Measurements from ENCODE around the gene HCRTR1.
"Not testable (repeated sequence)": the region's sequence is repeated elsewhere in the genome, so short reads cannot be mapped to it uniquely, and the experiment has no call there.

The HCRTR1 gene

DNA sequence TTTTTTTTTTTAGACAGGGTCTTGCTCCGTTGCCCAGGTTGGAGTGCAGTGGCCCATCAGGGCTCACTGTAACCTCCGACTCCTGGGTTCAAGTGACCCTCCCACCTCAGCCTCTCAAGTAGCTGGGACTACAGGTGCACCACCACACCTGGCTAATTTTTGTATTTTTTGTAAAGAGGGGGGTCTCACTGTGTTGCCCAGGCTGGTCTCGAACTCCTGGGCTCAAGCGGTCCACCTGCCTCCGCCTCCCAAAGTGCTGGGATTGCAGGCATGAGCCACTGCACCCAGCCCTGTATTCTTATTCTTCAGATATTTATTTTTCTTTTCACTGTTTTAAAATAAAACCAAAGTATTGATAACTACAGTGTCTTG is 30.2 kb upstream of the HCRTR1 start:
- peaks cover 34% of the 10 kb centered on the region for H3K27me3 Mint-ChIP-seq
- not testable (repeated sequence) for H3K36me3 Mint-ChIP-seq (ENCODE audit: low read depth); H3K4me1 Mint-ChIP-seq (ENCODE audit: low read depth); DNase-seq; H3K9me3 Mint-ChIP-seq; H3K4me3 Mint-ChIP-seq; H3K27ac Mint-ChIP-seq

- peak; percentile 65 for DNase-seq
- Mint-ChIP-seq H3K36me3 (ENCODE audit: low read depth) (no peaks in the 10 kb centered on the region), H3K9me3 (no peaks in the 10 kb centered on the region), H3K4me1 (ENCODE audit: low read depth) (peaks cover 2% of the 10 kb centered on the region), H3K27ac (no peak overlapping the region), H3K4me3 (no peak overlapping the region), H3K27me3 (peaks cover 38% of the 10 kb centered on the region)
Observed at GRCh38 chr1:31587720-31588423, 29.6 kb upstream of the HCRTR1 start.

- Mint-ChIP-seq H3K4me3 (no peak overlapping the region), H3K27ac (no peak overlapping the region), H3K9me3 (no peaks in the 10 kb centered on the region), H3K4me1 (ENCODE audit: low read depth) (peaks cover 2% of the 10 kb centered on the region), H3K36me3 (ENCODE audit: low read depth) (no peaks in the 10 kb centered on the region), H3K27me3 (peaks cover 43% of the 10 kb centered on the region)
- DNase-seq, result no peak
Observed at GRCh38 chr1:31588751-31589515, 28.6 kb upstream of the HCRTR1 start.

- DNase-seq, result no peak
- H3K27ac Mint-ChIP-seq, result no peak overlapping the region
- H3K4me3 Mint-ChIP-seq, result no peak overlapping the region
- H3K4me1 Mint-ChIP-seq (ENCODE audit: low read depth), result peaks cover 3% of the 10 kb centered on the region
- H3K36me3 Mint-ChIP-seq (ENCODE audit: low read depth), result no peaks in the 10 kb centered on the region
- H3K9me3 Mint-ChIP-seq, result no peaks in the 10 kb centered on the region
- peaks cover 53% of the 10 kb centered on the region for H3K27me3 Mint-ChIP-seq
Observed at GRCh38 chr1:31591425-31592093, 25.9 kb upstream of the HCRTR1 start.

GRCh38 chr1:31592132-31592531 is 25.4 kb upstream of the HCRTR1 start:
- peaks cover 6% of the 10 kb centered on the region for H3K4me1 Mint-ChIP-seq (ENCODE audit: low read depth)
- no peak for DNase-seq
- no peak overlapping the region for H3K27ac Mint-ChIP-seq
- no peaks in the 10 kb centered on the region for H3K9me3 Mint-ChIP-seq
- H3K4me3 Mint-ChIP-seq, result no peak overlapping the region
- no peaks in the 10 kb centered on the region for H3K36me3 Mint-ChIP-seq (ENCODE audit: low read depth)
- H3K27me3 Mint-ChIP-seq, result peaks cover 53% of the 10 kb centered on the region

DNA sequence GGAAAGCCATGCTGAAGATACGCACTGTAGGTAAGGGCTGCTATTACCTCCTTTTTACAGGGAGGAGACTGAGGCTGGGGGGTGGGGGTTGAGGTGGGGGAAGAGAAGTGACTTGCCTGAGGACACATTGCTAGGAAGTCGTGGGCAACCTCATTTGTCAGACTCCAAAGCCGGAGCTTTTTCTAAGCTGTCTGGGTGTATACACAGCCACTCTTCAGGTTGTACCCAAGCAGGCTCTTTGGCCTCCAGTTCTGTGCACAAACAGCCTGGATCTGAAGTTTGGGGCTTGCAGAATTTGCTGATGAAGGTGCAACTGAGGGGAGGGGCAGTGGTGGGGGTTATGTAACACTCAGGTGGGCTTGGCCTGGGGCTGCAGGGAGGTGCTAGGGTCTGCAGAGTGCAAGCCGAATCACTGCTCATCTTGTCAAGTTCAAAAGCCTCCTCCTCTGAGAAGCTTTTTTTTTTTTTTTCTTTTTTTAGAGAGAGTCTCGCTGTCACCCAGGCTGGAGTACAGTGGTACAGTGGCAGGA is 24.3 kb upstream of the HCRTR1 start:
- Mint-ChIP-seq H3K9me3 (no peaks in the 10 kb centered on the region), H3K4me1 (ENCODE audit: low read depth) (peaks cover 6% of the 10 kb centered on the region), H3K27me3 (peaks cover 46% of the 10 kb centered on the region), H3K27ac (no peak overlapping the region), H3K36me3 (ENCODE audit: low read depth) (no peaks in the 10 kb centered on the region), H3K4me3 (no peak overlapping the region)
- DNase-seq, result no peak

- Mint-ChIP-seq H3K27ac (no peak overlapping the region), H3K36me3 (ENCODE audit: low read depth) (no peaks in the 10 kb centered on the region), H3K4me3 (no peak overlapping the region), H3K9me3 (no peaks in the 10 kb centered on the region), H3K4me1 (ENCODE audit: low read depth) (peaks cover 6% of the 10 kb centered on the region), H3K27me3 (peaks cover 43% of the 10 kb centered on the region)
- DNase-seq, result peak; percentile 82
Observed at GRCh38 chr1:31593770-31594632, 23.5 kb upstream of the HCRTR1 start.

- peaks cover 4% of the 10 kb centered on the region for H3K4me1 Mint-ChIP-seq (ENCODE audit: low read depth)
- no peak overlapping the region for H3K4me3 Mint-ChIP-seq
- H3K27ac Mint-ChIP-seq, result no peak overlapping the region
- H3K9me3 Mint-ChIP-seq, result no peaks in the 10 kb centered on the region
- no peaks in the 10 kb centered on the region for H3K36me3 Mint-ChIP-seq (ENCODE audit: low read depth)
- peaks cover 30% of the 10 kb centered on the region for H3K27me3 Mint-ChIP-seq
- no peak for DNase-seq
Observed at GRCh38 chr1:31595836-31596736, 21.4 kb upstream of the HCRTR1 start.

DNA sequence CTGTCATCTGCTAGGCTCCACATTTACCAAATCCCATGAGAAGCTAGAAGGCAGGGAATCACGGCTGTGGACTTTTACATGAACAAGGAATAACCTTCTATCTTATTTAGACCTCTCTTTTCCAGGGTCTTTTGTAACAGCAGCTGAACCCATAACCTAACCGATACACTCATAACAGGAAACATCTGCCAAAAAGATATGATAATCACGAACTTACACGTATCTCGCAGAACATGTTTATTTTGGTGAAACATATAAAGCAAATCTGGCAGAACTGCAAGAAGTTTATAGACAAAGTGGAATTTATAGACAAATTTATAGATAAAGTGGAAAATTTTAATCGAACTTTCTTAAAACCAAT is 20.8 kb upstream of the HCRTR1 start:
- Mint-ChIP-seq H3K27me3 (peaks cover 24% of the 10 kb centered on the region), H3K36me3 (ENCODE audit: low read depth) (no peaks in the 10 kb centered on the region), H3K27ac (no peak overlapping the region), H3K4me1 (ENCODE audit: low read depth) (peaks cover 5% of the 10 kb centered on the region), H3K9me3 (no peaks in the 10 kb centered on the region), H3K4me3 (no peak overlapping the region)
- DNase-seq, result no peak

DNA sequence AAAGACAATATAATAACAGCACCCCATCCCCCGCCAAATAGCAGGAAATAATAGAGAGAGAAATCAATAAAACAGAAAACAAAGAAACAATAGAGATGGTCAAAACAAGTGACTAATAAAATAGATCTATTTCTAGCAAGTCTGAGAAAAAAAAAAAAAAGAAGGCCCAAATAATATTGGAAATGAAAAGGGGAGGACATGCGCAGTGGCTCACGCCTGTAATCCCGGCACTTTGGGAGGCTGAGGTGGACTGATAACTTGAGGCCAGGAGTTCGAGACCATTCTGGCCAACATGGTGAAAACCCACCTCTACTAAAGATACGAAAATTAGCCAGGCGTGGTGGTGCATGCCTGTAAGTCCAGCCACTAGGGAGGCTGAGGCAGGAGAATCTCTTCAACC is 18.5 kb upstream of the HCRTR1 start:
- H3K4me3 Mint-ChIP-seq, result no peak overlapping the region
- no peaks in the 10 kb centered on the region for H3K36me3 Mint-ChIP-seq (ENCODE audit: low read depth)
- H3K27me3 Mint-ChIP-seq, result peaks cover 10% of the 10 kb centered on the region
- H3K27ac Mint-ChIP-seq, result no peak overlapping the region
- H3K9me3 Mint-ChIP-seq, result no peaks in the 10 kb centered on the region
- DNase-seq, result no peak
- peaks cover 5% of the 10 kb centered on the region for H3K4me1 Mint-ChIP-seq (ENCODE audit: low read depth)

GRCh38 chr1:31600641-31601040 is 16.8 kb upstream of the HCRTR1 start:
- Mint-ChIP-seq H3K36me3 (ENCODE audit: low read depth) (no peaks in the 10 kb centered on the region), H3K4me3 (no peak overlapping the region), H3K27ac (no peak overlapping the region), H3K9me3 (no peaks in the 10 kb centered on the region), H3K27me3 (peaks cover 5% of the 10 kb centered on the region), H3K4me1 (ENCODE audit: low read depth) (peaks cover 9% of the 10 kb centered on the region)
- no peak for DNase-seq

DNA sequence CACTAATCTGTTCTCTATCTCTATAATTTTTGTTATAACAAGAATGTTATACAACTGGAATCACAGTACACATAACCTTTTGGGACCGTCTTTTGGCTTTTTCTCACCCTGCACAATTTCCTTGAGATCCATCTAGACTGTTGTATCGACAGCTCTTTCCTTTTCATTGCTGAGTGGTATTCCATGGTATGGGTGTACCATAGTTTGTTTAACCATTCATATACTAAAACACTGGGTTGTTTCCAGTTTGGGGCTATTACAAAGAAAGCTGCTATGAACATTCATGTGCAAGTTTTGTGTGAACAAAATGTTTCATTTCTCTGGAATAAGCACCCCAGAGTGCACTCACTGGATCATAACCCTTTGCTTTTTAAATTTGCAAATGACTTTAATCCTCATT is 15.4 kb upstream of the HCRTR1 start:
- Mint-ChIP-seq H3K9me3 (no peaks in the 10 kb centered on the region), H3K36me3 (ENCODE audit: low read depth) (no peaks in the 10 kb centered on the region), H3K4me3 (no peak overlapping the region)

GRCh38 chr1:31605908-31606427 is 11.5 kb upstream of the HCRTR1 start:
- Mint-ChIP-seq H3K27me3 (peaks cover 8% of the 10 kb centered on the region), H3K4me3 (no peak overlapping the region), H3K36me3 (ENCODE audit: low read depth) (no peaks in the 10 kb centered on the region), H3K27ac (no peak overlapping the region), H3K9me3 (no peaks in the 10 kb centered on the region), H3K4me1 (ENCODE audit: low read depth) (peaks cover 16% of the 10 kb centered on the region)
- peak; percentile 28 for DNase-seq

More for the DNA sequence above, 15.4 kb upstream of the HCRTR1 start:
- Mint-ChIP-seq H3K4me1 (ENCODE audit: low read depth) (peaks cover 16% of the 10 kb centered on the region), H3K27me3 (no peaks in the 10 kb centered on the region), H3K27ac (no peak overlapping the region)
- no peak for DNase-seq
